Smooth muscle cell (in vitro differentiated cells): ENCODE results near the gene NOSTRIN. TPM values are rescaled to one million over a fixed set of nuclear protein-coding genes. Genes with fewer than 3 reads are reported as not detected.
"Not testable (repeated sequence)": the region's sequence is repeated elsewhere in the genome, so short reads cannot be mapped to it uniquely, and the experiment has no call there.

Experiments used
- DNase-seq: peaks from one replicate; lab custom pipeline; 2025; ENCODE audit not compliant: unreplicated experiment; lab: John Stamatoyannopoulos, UW
- H2AFZ ChIP-seq: fragments of 200-600 bp; sonication (generic); 2 replicates; pipeline ENCODE4 v1.6.0; 2016; ENCODE audit warnings: antibody characterized with exemption, low read depth, mild to moderate bottlenecking
- H3F3A ChIP-seq: fragments of 200-600 bp; sonication (generic); 2 replicates; pipeline ENCODE4 v1.6.0; 2017; ENCODE audit warnings: antibody characterized with exemption, low read depth
- H3K27ac ChIP-seq: fragments of 200-600 bp; sonication (generic); 2 replicates; pipeline ENCODE4 v1.5.1; 2016; ENCODE audit warnings: low read depth, mild to moderate bottlenecking
- H3K27me3 ChIP-seq: fragments of 200-600 bp; sonication (generic); 2 replicates; pipeline ENCODE4 v1.6.1; 2016; ENCODE audit warnings: low read depth, mild to moderate bottlenecking
- H3K36me3 ChIP-seq: fragments of 200-600 bp; sonication (generic); 2 replicates; pipeline ENCODE4 v1.5.1; 2016; ENCODE audit warnings: low read depth
- H3K4me1 ChIP-seq: fragments of 200-600 bp; sonication (generic); 2 replicates; pipeline ENCODE4 v1.5.1; 2016; ENCODE audit warnings: low read depth
- H3K4me2 ChIP-seq: fragments of 200-600 bp; sonication (generic); 2 replicates; pipeline ENCODE4 v1.6.0; 2016; ENCODE audit warnings: mild to moderate bottlenecking
- H3K4me3 ChIP-seq: fragments of 200-600 bp; sonication (generic); 2 replicates; pipeline ENCODE4 v1.5.1; 2016; ENCODE audit warnings: mild to moderate bottlenecking
- H3K79me2 ChIP-seq: fragments of 200-600 bp; sonication (generic); 2 replicates; pipeline ENCODE4 v1.6.0; 2016; ENCODE audit warnings: low read depth, mild to moderate bottlenecking
- H3K9ac ChIP-seq: fragments of 200-600 bp; sonication (generic); 2 replicates; pipeline ENCODE4 v1.6.0; 2016; ENCODE audit warnings: low read depth
- H3K9me3 ChIP-seq: fragments of 200-600 bp; sonication (generic); replicated peaks from 2 replicates; pipeline ENCODE4 v1.5.1; 2016; ENCODE audit warnings: low read depth
- H4K20me1 ChIP-seq: fragments of 200-600 bp; sonication (generic); 2 replicates; pipeline ENCODE4 v1.6.0; 2016; ENCODE audit warnings: low read depth
- WGBS: methylation state at CpG from one replicate; pipeline ENCODE4 v1.1.7; 2016; ENCODE audit warnings: low lambda C conversion rate; 5-methylcytosine and 5-hydroxymethylcytosine counted together
- polyA plus RNA-seq: library from polyadenylated mRNA; unstranded; fragments of >200 nt; fragmentation: Nextera tagmentation; extraction: Ambion mirVana; gene quantifications from 2 replicates; pipeline ENCODE4 v1.2.1, GENCODE V29; 2016
- total RNA-seq: library from RNA; depleted of rRNA; stranded (reverse); fragments of >200 nt; gene quantifications from 2 replicates; pipeline ENCODE4 v1.2.3, GENCODE V29; 2014
- TF ChIP-seq, protein P1 (sequence below): fragments of 200-600 bp; sonication (generic); IDR thresholded peaks from 2 replicates; pipeline ENCODE4 v1.5.1; 2017; ENCODE audit warnings: borderline replicate concordance, mild to moderate bottlenecking, antibody characterized with exemption; ENCODE audit not compliant: insufficient read depth, poor library complexity, severe bottlenecking

The NOSTRIN gene
- total and polyA plus RNA-seq, 2 experiments from 2014 or later, result 0.10 TPM; not detected in 1

GRCh38 chr2:168790226-168790902 is 12.1 kb upstream of the NOSTRIN start:
- no peaks in the 10 kb centered on the region for H3K4me1 ChIP-seq
- H3K9ac ChIP-seq, result no peak overlapping the region
- H3K27me3 ChIP-seq, result no peaks in the 10 kb centered on the region
- H2AFZ ChIP-seq, result no peak overlapping the region
- no peaks in the 10 kb centered on the region for H4K20me1 ChIP-seq
- DNase-seq, result no peak
- H3K79me2 ChIP-seq, result no peaks in the 10 kb centered on the region
- H3K4me2 ChIP-seq, result no peak overlapping the region
- H3K4me3 ChIP-seq, result no peak overlapping the region
- no peaks in the 10 kb centered on the region for H3K9me3 ChIP-seq
- no peaks in the 10 kb centered on the region for H3K36me3 ChIP-seq
- H3K27ac ChIP-seq, result no peak overlapping the region
- no peaks in the 10 kb centered on the region for H3F3A ChIP-seq
- WGBS, result 93% methylated on average over 5 of the region's 5 CpGs
- TF ChIP-seq, protein P1, sequence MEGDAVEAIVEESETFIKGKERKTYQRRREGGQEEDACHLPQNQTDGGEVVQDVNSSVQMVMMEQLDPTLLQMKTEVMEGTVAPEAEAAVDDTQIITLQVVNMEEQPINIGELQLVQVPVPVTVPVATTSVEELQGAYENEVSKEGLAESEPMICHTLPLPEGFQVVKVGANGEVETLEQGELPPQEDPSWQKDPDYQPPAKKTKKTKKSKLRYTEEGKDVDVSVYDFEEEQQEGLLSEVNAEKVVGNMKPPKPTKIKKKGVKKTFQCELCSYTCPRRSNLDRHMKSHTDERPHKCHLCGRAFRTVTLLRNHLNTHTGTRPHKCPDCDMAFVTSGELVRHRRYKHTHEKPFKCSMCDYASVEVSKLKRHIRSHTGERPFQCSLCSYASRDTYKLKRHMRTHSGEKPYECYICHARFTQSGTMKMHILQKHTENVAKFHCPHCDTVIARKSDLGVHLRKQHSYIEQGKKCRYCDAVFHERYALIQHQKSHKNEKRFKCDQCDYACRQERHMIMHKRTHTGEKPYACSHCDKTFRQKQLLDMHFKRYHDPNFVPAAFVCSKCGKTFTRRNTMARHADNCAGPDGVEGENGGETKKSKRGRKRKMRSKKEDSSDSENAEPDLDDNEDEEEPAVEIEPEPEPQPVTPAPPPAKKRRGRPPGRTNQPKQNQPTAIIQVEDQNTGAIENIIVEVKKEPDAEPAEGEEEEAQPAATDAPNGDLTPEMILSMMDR, result no peak

GRCh38 chr2:168791140-168791539 is 11.3 kb upstream of the NOSTRIN start:
- H3K4me2 ChIP-seq, H4K20me1 ChIP-seq, H3F3A ChIP-seq, H3K4me3 ChIP-seq, H3K9ac ChIP-seq, H3K4me1 ChIP-seq, H3K27me3 ChIP-seq, H3K9me3 ChIP-seq, H3K36me3 ChIP-seq, H3K27ac ChIP-seq, DNase-seq, H3K79me2 ChIP-seq, H2AFZ ChIP-seq: not testable (repeated sequence)
- WGBS, result 97% methylated on average over 2 of the region's 2 CpGs

GRCh38 chr2:168793596-168793995 is 8.8 kb upstream of the NOSTRIN start:
- Histone ChIP-seq H3K36me3 (no peaks in the 10 kb centered on the region), H3K9ac (no peak overlapping the region), H3K79me2 (no peaks in the 10 kb centered on the region), H3K27ac (no peak overlapping the region), H3K9me3 (no peaks in the 10 kb centered on the region), H3K4me1 (peaks cover under 1% of the 10 kb centered on the region), H3K27me3 (no peaks in the 10 kb centered on the region), H3K4me3 (no peak overlapping the region), H3K4me2 (no peak overlapping the region), H3F3A (no peaks in the 10 kb centered on the region), H4K20me1 (no peaks in the 10 kb centered on the region), H2AFZ (no peak overlapping the region)
- no peak for DNase-seq
- TF ChIP-seq, protein P1, result no peak
- WGBS, result 47% methylated on average over 2 of the region's 2 CpGs

DNA sequence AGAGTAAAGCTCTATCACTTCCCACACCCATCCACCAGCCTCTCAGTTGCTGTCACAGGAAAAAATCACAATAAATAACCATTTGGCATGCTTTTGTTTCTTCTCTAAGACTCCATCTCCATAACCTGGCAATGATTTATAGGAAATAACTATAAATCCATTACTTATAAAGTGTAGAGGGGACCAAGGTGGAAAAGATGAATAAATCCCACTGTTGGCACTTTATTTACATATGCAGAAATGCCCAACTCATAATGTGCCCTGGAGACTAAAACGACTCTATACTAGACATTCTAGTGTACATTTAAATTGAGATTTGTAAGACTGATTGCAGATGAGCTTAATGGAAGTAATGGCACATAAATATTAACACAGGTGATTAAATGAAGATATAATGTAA is 7.5 kb upstream of the NOSTRIN start:
- TF ChIP-seq, protein P1, result no peak
- Histone ChIP-seq H3K9me3 (no peaks in the 10 kb centered on the region), H3K79me2 (no peaks in the 10 kb centered on the region), H3K4me1 (peaks cover 6% of the 10 kb centered on the region), H3K27me3 (no peaks in the 10 kb centered on the region), H2AFZ (no peak overlapping the region), H3F3A (no peaks in the 10 kb centered on the region), H4K20me1 (no peaks in the 10 kb centered on the region), H3K4me2 (no peak overlapping the region), H3K9ac (no peak overlapping the region), H3K27ac (no peak overlapping the region), H3K36me3 (no peaks in the 10 kb centered on the region), H3K4me3 (no peak overlapping the region)
- WGBS, result 94% methylated on average over 1 of the region's 1 CpG
- no peak for DNase-seq
